GM12878 (cell line): ENCODE data around the gene ATP5F1D. TPM values are rescaled to one million over a fixed set of nuclear protein-coding genes. Genes with fewer than 3 reads are reported as not detected.

Experiments
- ATAC-seq: fragments of 200-7000 bp; cut with Tn5 transposase; 3 replicates; pipeline ENCODE4 v1.9.1; 2020; ENCODE audit warnings: mild to moderate bottlenecking, moderate library complexity
- BruUV-seq: library from RNA; stranded (reverse); fragments of 400-500 nt; replicated peaks from 2 replicates; lab custom pipeline; 2021; lab: Mats Ljungman, UMichigan
- CTCF ChIA-PET: fragments of 300-600 bp; sonication (Branson Sonifier 250); formaldehyde crosslinking; extraction: SDS; loops from one replicate; lab custom pipeline; 2021; ENCODE audit warnings: inconsistent platforms; lab: Yijun Ruan, JAX
- POLR2A ChIA-PET: fragments of 350-600 bp; formaldehyde crosslinking; extraction: SDS; loops from one replicate; lab custom pipeline; 2021; ENCODE audit warnings: inconsistent platforms; lab: Charles Lee
- RAD21 ChIA-PET: fragments of 300-600 bp; sonication (Branson Sonifier 250); formaldehyde crosslinking; loops from one replicate; lab custom pipeline; 2023; ENCODE audit warnings: antibody characterized with exemption; ENCODE audit not compliant: unreplicated experiment; lab: Charles Lee
- SMC1A ChIA-PET: fragments of 300-600 bp; sonication (Branson Sonifier 250); formaldehyde crosslinking; loops from one replicate; lab custom pipeline; 2023; ENCODE audit not compliant: unreplicated experiment, uncharacterized antibody; lab: Charles Lee
- DNase-seq: peaks from one replicate; pipeline ENCODE4 v3.0.0-alpha.2; 2011; ENCODE audit warnings: low read depth, low spot score
- FAIRE-seq: peaks from 3 replicates; lab custom pipeline; 2011; peaks lifted over from hg19 to GRCh38; lab: Jason Lieb, UNC
- H2AFZ ChIP-seq: 2 replicates; pipeline ENCODE4 v1.6.0; 2011; ENCODE audit warnings: low read depth, low read length, control low read depth; ENCODE audit not compliant: control insufficient read depth
- H3K27ac ChIP-seq: 2 replicates; pipeline ENCODE4 v1.5.1; 2011; ENCODE audit warnings: control low read depth; ENCODE audit not compliant: control insufficient read depth, insufficient read depth
- H3K27me3 ChIP-seq, 2 experiments: replicated peaks in 1 of 2; 2 replicates each; pipeline versions ENCODE4 v1.6.0 to v1.6.1; 2011; ENCODE audit warnings: low read length in 1 of 2; ENCODE audit not compliant: control insufficient read depth in 2 of 2, insufficient read depth in 2 of 2
- H3K36me3 ChIP-seq, 2 experiments: 2 replicates each; pipeline ENCODE4 v1.5.1; 2011; ENCODE audit warnings: low read length in 1 of 2; ENCODE audit not compliant: control insufficient read depth in 2 of 2, insufficient read depth in 2 of 2
- H3K4me1 ChIP-seq: 2 replicates; pipeline ENCODE4 v1.6.1; 2011; ENCODE audit warnings: mild to moderate bottlenecking, low read length, moderate library complexity, mixed read lengths; ENCODE audit not compliant: control insufficient read depth, insufficient read depth
- H3K4me2 ChIP-seq: 2 replicates; pipeline ENCODE4 v1.6.0; 2011; ENCODE audit warnings: control low read depth; ENCODE audit not compliant: control insufficient read depth, insufficient read depth
- H3K4me3 ChIP-seq: fragments of 200-600 bp; sonication (generic); 2 replicates; pipeline ENCODE4 v1.5.1; 2016
- H3K79me2 ChIP-seq: 2 replicates; pipeline ENCODE4 v1.6.0; 2011; ENCODE audit warnings: low read length; ENCODE audit not compliant: control insufficient read depth, insufficient read depth
- H3K9ac ChIP-seq: 2 replicates; pipeline ENCODE4 v1.8.0; 2011; ENCODE audit warnings: low read length, control low read depth, mixed read lengths; ENCODE audit not compliant: control insufficient read depth, insufficient read depth
- H3K9me3 ChIP-seq: replicated peaks from 3 replicates; pipeline ENCODE4 v1.5.1; 2011; ENCODE audit warnings: mild to moderate bottlenecking, low read length; ENCODE audit not compliant: control insufficient read depth, insufficient read depth
- H4K20me1 ChIP-seq: 2 replicates; pipeline ENCODE4 v1.6.0; 2011; ENCODE audit not compliant: control insufficient read depth, insufficient read depth
- BHLHE40 ChIP-seq, 2 experiments: fragments of 450-650 bp in 1 of 2; IDR thresholded peaks; 2 replicates each; pipeline ENCODE4 v1.6.1; 2011 to 2017; ENCODE audit warnings: low read depth in 2 of 2, borderline replicate concordance in 1 of 2, improper control_type of control experiment in 1 of 2, low read length in 1 of 2, mild to moderate bottlenecking in 1 of 2
- EGR1 ChIP-seq, 2 experiments: IDR thresholded peaks; 1 replicate in 1 of 2; 2 replicates in 1 of 2; pipeline ENCODE4 v1.6.1; 2011 to 2012; ENCODE audit warnings: low read depth in 2 of 2, low read length in 2 of 2, borderline replicate concordance in 1 of 2, mild to moderate bottlenecking in 1 of 2, moderate library complexity in 1 of 2
- IKZF2 ChIP-seq, 2 experiments: fragments of 450-650 bp; IDR thresholded peaks; 2 replicates each; pipeline ENCODE4 v1.6.1; 2017; ENCODE audit warnings: mild to moderate bottlenecking in 2 of 2, moderate library complexity in 2 of 2
- MEF2B ChIP-seq: fragments of 450-650 bp; IDR thresholded peaks from 2 replicates; pipeline ENCODE4 v1.6.1; 2018; ENCODE audit warnings: mild to moderate bottlenecking, moderate library complexity; ENCODE audit not compliant: partially characterized antibody, poor library complexity, severe bottlenecking
- MTA2 ChIP-seq: fragments of 450-650 bp; IDR thresholded peaks from 2 replicates; pipeline ENCODE4 v1.6.1; 2016; ENCODE audit warnings: low read depth, mild to moderate bottlenecking, moderate library complexity
- NFYB ChIP-seq: IDR thresholded peaks from 2 replicates; pipeline ENCODE4 v1.6.1; 2011; ENCODE audit warnings: low read depth, mild to moderate bottlenecking, low read length, improper control_type of control experiment, moderate library complexity; ENCODE audit not compliant: insufficient read depth
- NR2C1 ChIP-seq: fragments of 450-650 bp; IDR thresholded peaks from 2 replicates; pipeline ENCODE4 v1.6.1; 2017; ENCODE audit warnings: antibody characterized with exemption, mild to moderate bottlenecking, moderate library complexity
- POU2F2 ChIP-seq: IDR thresholded peaks from 3 replicates; pipeline ENCODE4 v1.6.1; 2011; ENCODE audit warnings: low read depth, mild to moderate bottlenecking, low read length, borderline replicate concordance
- RUNX3 ChIP-seq: IDR thresholded peaks from 2 replicates; pipeline ENCODE4 v1.6.1; 2012; ENCODE audit warnings: low read length, inconsistent platforms
- ZSCAN29 ChIP-seq: fragments of 450-650 bp; IDR thresholded peaks from 2 replicates; pipeline ENCODE4 v1.6.1; 2017; ENCODE audit warnings: mild to moderate bottlenecking, moderate library complexity
- ZZZ3 ChIP-seq: IDR thresholded peaks from 2 replicates; pipeline ENCODE4 v1.6.1; 2011; ENCODE audit warnings: low read depth; ENCODE audit not compliant: control insufficient read depth, insufficient read length
- WGBS: methylation state at CpG from one replicate; pipeline ENCODE4 v1.1.6; 2016; ENCODE audit warnings: low lambda C conversion rate; ENCODE audit not compliant: insufficient replicate concordance, insufficient coverage; ENCODE audit errors: missing lambda C conversion rate; 5-methylcytosine and 5-hydroxymethylcytosine counted together
- in situ Hi-C: fragments of 300-500 bp; cut with MboI; formaldehyde crosslinking; loops from 9 replicates; pipeline ENCODE4 v1.14.3; 2018; ENCODE audit warnings: mixed read lengths
- intact Hi-C: fragments of 100-400 bp; cut with micrococcal nuclease; formaldehyde crosslinking; loops from one replicate; pipeline ENCODE4 v1.14.2; 2022; ENCODE audit not compliant: unreplicated experiment
- polyA plus RNA-seq, 11 experiments: library from polyadenylated mRNA; depleted of rRNA in 4 of 11; unstranded in 6 of 11; stranded (reverse) in 5 of 11; fragments of >200 nt; fragmentation: Nextera tagmentation in 4 of 11; fragmentation: Illumina TruSeq in 1 of 11; extraction: Ambion mirVana in 4 of 11; extraction: Trizol in 1 of 11; gene quantifications; 1 replicate in 1 of 11; 2 replicates in 10 of 11; pipeline versions ENCODE4 v1.2.1 to v1.2.3, GENCODE V29; 2011 to 2016; ENCODE audit warnings: inconsistent platforms in 2 of 11, missing spikeins in 2 of 11, low read depth in 1 of 11
- total RNA-seq, 4 experiments: library from RNA; depleted of rRNA in 3 of 4; stranded (reverse); fragments of >200 nt in 3 of 4; fragmentation: Illumina TruSeq in 1 of 4; extraction: Trizol in 1 of 4; gene quantifications; 2 replicates each; pipeline versions ENCODE4 v1.2.1 to v1.2.3, GENCODE V29; 2013 to 2021
- TF ChIP-seq, protein P1 (sequence below): fragments of 450-650 bp; IDR thresholded peaks from 2 replicates; pipeline ENCODE4 v1.6.1; 2014; ENCODE audit warnings: mild to moderate bottlenecking
- TF ChIP-seq, protein P2 (sequence below): IDR thresholded peaks from 2 replicates; pipeline ENCODE4 v1.6.1; 2011; ENCODE audit warnings: low read depth, mild to moderate bottlenecking, low read length, moderate library complexity, borderline replicate concordance; ENCODE audit errors: extremely low read depth
- TF ChIP-seq, protein P3 (sequence below): fragments of 450-650 bp; formaldehyde crosslinking; IDR thresholded peaks from 2 replicates; pipeline ENCODE4 v1.5.0; 2022; ENCODE audit warnings: mild to moderate bottlenecking, missing genetic modification characterization

Gene ATP5F1D
- total and polyA plus RNA-seq, 10 of the 15 experiments (the other 5 are each of a cell fraction or from before 2014, with no cell fraction given) = 7.2 to 357 (median 49.5) TPM

DNA sequence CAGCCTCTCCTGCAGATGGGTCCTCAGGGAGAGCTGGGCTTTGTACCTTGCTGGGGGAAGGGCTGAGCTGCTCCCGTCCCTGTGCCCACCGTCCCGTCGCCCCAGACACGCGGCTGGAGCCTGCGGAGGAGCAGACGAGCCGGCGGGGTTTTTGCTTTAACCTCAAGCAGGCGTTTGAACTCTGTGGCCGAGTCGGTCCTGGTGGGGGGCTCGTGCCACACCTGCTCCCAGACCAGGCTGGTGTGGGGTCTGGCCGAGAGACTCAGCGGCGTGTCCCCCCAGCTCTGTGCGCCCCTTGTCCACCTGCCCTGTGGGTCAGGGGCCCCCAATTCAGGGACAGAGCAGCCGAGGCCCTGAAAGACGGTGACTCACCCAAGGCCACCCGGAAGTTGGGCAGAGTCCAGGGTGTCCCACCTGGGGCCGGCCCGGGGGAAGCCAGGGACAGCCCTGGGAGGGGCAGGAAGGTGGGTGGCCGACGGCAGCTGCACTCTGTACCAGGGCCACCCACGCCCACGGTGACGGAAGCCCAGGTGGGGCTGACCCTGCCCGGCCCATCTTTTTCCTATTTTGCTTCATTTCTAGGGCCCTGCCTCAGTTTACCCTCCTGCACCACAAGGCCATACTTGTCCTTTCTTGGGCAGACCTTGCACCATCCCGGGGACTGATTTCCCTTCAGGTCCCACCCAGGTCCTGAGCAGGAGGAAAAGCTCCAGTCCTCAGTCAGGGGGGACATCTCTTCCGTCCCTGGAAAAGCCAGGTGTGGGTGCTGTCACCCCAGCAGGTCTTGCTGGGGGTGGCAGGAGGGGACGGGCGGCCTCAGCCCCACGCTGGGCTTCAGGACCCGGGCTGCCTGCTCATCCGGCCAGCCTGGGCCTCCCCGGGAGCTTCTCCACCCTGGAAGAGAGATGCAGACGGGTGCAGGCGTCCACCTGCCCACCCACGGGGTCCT is 49.4 kb downstream of the ATP5F1D start (continued):
- no peak for TF ChIP-seq ZSCAN29

DNA sequence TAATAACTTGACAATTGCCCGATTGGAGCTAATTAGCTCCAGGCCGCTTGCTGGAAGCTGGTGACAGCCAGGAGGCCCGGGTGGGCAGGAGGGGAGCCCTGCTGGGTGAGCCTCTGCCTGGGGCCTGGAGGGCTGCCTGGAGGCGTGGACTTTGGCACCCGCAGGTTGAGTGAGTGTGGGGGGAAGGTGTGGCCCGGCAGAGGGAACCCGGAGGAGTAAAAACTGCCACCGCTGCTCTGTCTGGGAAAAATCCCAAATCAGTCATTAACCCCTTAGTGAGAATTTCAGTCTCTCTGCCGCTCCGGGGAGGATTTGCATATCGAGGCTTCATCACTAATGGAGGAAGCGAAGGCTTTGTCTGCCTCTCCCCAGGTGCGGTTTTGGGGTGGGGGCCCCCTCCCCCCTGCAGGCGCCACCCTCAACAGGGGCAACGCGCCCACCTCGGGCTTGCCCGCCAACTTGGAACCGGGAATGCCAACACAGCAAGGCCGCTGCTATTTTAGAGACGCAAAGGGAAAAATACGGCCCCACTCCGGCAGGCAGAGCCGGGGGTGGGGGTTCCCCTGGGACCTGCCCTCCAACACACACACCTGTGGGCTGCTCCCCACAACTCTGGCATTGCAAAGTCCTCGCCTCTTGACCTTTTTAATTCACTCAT is 50.3 kb downstream of the ATP5F1D start:
- H3K27ac ChIP-seq = no peak overlapping the region
- DNase-seq (no peak), FAIRE-seq (no peak), ATAC-seq (peak; percentile 60)
- no peaks in the 10 kb centered on the region for H4K20me1 ChIP-seq
- peaks cover under 1 to 2% of the 10 kb centered on the region in 2 experiments; a peak in 2 of 4 replicates for H3K27me3 ChIP-seq
- H2AFZ ChIP-seq = no peak overlapping the region
- no peaks in the 10 kb centered on the region for H3K79me2 ChIP-seq
- H3K4me1 ChIP-seq = peaks cover 16% of the 10 kb centered on the region
- BruUV-seq = no TSS peak
- H3K9ac ChIP-seq = no peak overlapping the region
- H3K4me2 ChIP-seq = peak overlapping the region; percentile 76
- ChIA-PET POLR2A (interaction anchor here (0.5 kb wide), 1 partner anchor 98 kb away, joined by 3 read pairs; no protein-coding TSS in a partner anchor), SMC1A (interaction anchor here (0.8 kb wide), 1 partner anchor 72 kb away, joined by 3 read pairs; no protein-coding TSS in a partner anchor), CTCF (interaction anchor here (1.3 kb wide), 1 partner anchor 48 kb away, joined by 3 read pairs; no protein-coding TSS in a partner anchor), RAD21 (no interaction called here)
- H3K36me3 ChIP-seq = no peaks in the 10 kb centered on the region
- in situ Hi-C loops (no loop called here), intact Hi-C loops (no loop called here)
- no peak overlapping the region; the same call in 1 of the 2 replicates for H3K4me3 ChIP-seq
- 5% methylated on average over 21 of the region's 25 CpGs for WGBS
- H3K9me3 ChIP-seq = no peaks in the 10 kb centered on the region
- TF ChIP-seq RUNX3 = peak; percentile 62
- no peak for TF ChIP-seq ZZZ3
- TF ChIP-seq IKZF2 (IDR thresholded peaks at IDR 0.05) = peak; percentile 57 to 62
- peak; percentile 43; the same call in 1 of the 2 replicates for TF ChIP-seq MTA2
- TF ChIP-seq, protein P1, sequence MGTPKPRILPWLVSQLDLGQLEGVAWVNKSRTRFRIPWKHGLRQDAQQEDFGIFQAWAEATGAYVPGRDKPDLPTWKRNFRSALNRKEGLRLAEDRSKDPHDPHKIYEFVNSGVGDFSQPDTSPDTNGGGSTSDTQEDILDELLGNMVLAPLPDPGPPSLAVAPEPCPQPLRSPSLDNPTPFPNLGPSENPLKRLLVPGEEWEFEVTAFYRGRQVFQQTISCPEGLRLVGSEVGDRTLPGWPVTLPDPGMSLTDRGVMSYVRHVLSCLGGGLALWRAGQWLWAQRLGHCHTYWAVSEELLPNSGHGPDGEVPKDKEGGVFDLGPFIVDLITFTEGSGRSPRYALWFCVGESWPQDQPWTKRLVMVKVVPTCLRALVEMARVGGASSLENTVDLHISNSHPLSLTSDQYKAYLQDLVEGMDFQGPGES = no peak
- 0 out of 4 replicates have a peak, but pooled peaks of 1 of the 2 experiments have one; percentile 28 for TF ChIP-seq BHLHE40 (IDR thresholded peaks at IDR 0.05; ENCODE audit: borderline replicate concordance in 1 of 2, low read depth in 2 of 2, low read length in 1 of 2)
- TF ChIP-seq MEF2B = peak; percentile 87
- TF ChIP-seq, protein P2, sequence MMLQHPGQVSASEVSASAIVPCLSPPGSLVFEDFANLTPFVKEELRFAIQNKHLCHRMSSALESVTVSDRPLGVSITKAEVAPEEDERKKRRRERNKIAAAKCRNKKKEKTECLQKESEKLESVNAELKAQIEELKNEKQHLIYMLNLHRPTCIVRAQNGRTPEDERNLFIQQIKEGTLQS = no peak
- no peak for TF ChIP-seq NFYB
- TF ChIP-seq, protein P3, sequence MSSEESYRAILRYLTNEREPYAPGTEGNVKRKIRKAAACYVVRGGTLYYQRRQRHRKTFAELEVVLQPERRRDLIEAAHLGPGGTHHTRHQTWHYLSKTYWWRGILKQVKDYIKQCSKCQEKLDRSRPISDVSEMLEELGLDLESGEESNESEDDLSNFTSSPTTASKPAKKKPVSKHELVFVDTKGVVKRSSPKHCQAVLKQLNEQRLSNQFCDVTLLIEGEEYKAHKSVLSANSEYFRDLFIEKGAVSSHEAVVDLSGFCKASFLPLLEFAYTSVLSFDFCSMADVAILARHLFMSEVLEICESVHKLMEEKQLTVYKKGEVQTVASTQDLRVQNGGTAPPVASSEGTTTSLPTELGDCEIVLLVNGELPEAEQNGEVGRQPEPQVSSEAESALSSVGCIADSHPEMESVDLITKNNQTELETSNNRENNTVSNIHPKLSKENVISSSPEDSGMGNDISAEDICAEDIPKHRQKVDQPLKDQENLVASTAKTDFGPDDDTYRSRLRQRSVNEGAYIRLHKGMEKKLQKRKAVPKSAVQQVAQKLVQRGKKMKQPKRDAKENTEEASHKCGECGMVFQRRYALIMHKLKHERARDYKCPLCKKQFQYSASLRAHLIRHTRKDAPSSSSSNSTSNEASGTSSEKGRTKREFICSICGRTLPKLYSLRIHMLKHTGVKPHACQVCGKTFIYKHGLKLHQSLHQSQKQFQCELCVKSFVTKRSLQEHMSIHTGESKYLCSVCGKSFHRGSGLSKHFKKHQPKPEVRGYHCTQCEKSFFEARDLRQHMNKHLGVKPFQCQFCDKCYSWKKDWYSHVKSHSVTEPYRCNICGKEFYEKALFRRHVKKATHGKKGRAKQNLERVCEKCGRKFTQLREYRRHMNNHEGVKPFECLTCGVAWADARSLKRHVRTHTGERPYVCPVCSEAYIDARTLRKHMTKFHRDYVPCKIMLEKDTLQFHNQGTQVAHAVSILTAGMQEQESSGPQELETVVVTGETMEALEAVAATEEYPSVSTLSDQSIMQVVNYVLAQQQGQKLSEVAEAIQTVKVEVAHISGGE (CRISPR knock-in tag) = no peak
- no peak for TF ChIP-seq NR2C1
- 0 out of 3 replicates have a peak, but pooled peaks of 1 of the 2 experiments have one; percentile 34 for TF ChIP-seq EGR1 (IDR thresholded peaks at IDR 0.05; ENCODE audit: borderline replicate concordance in 1 of 2, low read depth in 2 of 2, low read length in 2 of 2)
- TF ChIP-seq POU2F2 = peak; percentile 81; the same call in 2 of the 3 replicates
